NCI-H2107 treated with DMSO at 0.1 percent for 48 hours (cell line): ENCODE data around the gene MICAL2.

Source experiments
- DNase-seq: peaks from one replicate; lab custom pipeline; 2025; ENCODE audit not compliant: unreplicated experiment; lab: John Stamatoyannopoulos, UW

Gene MICAL2

DNA sequence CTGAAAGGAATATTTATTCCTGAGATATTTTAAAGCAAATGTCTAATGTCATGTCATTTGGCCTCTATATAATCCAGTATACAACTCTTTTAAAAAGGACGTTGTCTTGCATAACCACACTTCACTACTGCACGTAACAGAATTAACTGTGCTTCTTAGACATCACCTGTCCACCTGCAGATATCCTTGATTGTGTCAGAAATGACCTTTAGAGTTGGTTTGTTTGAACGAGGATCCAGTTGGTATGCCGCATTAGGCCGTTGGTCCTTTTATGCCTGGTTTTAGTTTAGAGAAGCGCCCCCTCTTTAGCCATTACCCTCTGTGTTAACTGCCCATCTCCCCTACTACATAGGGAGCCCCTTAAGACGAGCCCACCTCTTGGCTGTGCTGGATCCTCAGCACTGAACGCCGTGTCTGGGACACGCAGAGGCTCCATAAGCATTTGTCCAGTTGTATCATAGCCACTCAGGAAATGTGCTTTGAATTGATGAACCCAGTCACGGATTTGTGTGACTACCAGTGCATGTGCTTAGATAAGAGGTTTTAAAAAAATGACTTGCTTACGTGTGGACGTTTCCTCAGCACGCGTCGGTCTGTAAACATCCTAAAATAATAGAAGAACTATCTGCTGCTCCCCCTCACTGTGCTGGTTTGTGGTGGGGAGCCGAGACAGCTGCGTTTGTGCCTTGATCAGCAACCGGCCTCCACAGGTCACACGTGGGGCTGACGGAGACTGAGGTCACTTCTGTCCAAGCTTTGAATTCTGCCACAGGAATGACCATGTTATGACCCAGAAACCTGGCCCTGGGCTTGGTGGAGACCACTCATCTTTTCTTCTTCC, 4.0 kb downstream of the MICAL2 start:
- DNase-seq: no peak

DNA sequence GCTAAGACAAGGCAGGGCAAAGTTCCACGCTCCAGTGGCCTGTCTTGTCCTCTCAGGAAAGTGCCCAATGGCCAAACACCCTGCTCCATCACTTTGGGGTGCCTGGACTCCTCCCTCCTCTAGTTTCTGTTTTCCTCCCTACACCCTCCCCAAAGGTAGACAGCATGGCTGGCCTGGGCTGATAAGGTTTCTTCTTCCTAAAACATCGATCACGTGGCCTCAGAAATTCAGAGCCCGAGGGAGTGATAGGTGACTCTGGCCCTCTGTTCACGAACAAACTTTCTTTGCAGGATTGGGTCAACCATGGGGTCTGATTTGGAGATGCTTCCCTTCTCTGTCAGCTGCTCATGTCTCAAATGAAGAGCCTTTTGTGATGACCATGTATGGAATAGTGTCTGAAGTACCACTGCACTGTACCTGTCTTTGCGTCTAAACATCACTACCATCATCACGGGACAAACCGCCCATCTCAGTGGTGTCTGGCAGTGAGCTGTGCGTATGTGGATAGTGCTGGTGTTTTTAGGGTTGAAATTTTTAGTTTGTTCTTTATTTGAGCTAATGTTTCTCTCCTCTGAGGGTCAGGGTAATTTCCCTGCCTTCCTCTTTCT, 6.1 kb downstream of the MICAL2 start:
- DNase-seq: no peak

DNA sequence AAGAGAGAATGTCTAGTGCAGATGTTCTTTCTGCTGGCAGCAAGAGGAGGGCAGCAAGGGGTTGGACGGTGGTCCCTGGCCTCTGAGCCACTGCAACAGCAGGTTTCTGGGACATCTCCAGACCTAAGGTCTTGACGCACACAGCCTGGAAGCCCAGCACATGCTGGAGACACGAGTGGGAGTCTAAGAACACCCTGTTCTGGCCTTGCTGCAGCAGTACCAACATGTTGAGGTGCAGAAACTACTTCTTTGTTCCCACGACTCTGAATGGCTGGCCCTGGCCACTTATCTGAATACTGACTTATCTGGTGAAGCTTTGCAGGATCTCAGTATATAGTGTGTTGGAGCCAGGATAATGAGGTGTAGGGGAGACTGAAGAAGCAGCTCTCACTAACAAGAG, 6.8 kb downstream of the MICAL2 start:
- no peak for DNase-seq

DNA sequence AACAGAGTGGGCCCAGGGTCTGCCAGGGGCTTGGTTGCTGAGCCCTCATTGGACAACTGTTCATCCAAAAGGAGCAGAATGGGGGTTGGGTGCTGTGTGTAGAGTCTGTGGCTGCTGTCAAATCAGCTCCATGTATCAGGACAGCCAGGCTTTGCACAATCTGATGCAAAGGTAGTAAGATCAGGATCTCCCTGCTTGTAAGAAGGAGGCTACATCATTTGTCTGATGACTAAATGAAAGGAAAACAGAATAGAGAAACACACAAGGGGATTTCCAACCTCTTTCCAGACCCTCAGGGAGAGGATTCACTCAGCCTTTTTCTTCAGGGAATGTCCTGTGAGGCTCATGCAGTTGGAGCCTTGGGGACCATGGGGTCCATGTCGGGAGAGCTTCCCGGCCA, 7.2 kb downstream of the MICAL2 start:
- no peak for DNase-seq

DNA sequence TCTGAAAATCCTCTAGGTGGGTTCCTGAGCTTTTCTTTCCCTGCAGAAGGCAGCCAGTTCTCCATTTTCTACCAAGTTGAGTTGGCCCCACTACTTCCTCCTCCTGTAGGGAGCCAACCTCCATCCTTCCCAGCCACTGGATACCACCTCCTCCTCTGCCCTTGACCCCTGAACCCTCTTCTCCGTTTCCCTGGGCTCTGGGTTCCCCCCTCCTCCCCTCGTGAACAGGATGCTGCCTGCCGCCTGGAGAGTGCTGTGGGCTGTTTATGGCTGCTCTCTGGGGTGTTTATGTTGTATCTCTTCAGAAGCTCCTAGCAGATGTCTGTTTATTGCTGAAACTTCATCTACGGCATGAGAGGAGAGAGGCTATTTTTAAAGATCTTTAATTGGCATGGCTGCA, 8.6 kb downstream of the MICAL2 start:
- DNase-seq: peak; percentile 68

DNA sequence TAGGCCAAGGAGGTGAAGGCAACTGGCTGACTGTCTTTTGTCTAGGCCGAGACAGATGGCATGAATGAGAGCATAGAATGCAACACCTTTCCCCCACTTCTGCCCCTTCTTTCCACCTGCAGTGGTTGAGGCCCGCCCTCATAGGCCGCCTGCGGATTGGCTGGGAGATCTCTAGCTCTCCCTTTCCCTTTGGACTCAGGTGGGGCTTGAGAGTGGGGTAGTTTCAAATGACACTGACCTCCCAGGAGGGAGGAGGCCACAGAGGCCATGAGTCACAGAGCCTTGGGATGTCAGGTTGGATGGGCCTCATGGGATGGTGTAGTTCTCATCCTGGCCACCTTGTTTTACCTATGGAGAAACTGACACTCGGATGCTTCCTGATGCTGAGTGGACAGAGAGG, 9.1 kb downstream of the MICAL2 start:
- peak; percentile 92 for DNase-seq

DNA sequence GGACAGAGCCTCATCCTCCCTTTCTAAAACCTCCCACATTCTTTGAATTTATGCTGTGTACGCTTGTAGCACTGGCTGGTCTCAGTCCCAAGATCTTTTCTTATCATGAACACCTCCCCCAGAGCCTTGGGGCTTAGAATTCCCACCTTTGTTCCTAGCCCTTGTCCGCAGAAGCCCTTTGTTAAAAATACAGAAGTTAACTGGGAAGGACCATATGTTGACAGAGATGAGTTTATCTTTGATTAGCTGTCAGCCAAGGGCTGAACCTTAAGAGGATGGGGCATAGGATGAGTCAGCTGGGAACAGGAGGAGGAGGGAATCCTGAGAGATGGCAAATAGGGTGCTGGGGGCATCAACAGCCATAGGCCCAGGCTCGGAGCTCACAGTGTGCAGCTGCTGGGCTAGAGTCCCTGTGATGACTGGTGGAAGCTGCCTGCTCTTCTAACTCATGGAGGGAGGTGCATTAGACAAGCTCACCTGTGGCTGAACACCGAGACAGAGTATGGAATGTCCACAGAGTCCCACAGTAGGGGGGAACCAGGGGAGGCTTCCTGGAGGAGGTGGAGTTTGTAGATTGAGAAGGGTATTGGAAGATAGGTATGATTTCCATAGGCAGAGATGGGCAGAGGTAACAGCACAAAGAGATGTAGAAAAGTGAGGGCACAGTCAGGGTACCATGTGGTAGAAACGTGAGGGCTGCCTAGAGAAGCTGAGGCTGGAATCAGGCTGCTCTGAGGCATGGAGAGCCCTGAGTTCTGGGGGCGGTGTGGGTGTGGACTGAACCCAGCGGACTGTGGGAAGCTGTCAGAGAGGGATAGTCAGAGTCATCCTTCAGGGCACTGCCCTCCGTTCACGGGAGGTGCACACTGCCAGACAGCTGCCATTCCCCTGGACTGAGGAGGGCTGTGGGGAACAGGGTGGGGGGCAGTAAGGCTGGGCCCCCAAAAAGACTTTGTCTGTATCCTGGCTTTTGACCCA, 9.9 kb downstream of the MICAL2 start:
- DNase-seq: no peak

DNA sequence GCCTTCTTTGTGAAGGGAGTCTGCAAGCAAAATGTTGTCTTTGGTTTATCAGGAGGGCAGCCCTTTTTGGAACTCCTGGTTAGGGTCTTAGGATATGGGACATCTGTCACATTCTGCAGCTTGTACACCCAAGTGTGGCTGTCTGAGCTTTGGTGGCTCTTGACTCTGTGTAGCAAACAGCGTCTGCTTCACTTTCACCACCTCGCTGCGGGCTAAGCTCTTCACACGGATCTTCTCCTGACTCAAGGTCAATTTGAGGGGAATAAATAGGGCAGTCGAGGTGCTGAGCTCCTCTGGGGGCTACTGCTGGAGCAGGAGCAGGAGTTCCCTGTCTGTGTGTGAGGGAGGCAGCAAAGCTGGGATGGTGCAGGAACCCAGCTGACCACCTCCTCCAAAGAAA, 10.6 kb downstream of the MICAL2 start:
- no peak for DNase-seq

DNA sequence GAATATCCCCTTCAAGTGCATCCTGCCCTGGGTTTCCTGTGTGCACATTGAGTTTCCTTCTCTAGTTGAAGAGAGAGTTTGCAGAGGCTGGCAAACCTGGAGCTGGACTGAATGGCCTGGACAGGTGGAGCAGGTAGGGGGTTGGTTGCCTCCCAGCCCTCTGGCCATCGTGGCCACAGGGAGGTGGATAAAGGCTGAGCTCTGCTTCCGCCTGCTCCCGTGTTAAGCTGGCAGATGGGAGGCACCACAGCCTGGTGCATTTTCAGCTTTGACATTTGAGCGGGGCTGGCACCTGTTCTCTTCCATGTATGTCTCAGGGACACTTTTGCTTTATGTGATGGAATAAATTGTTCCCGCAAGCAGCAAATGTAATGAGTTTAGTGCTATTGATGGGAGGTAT, 11.1 kb downstream of the MICAL2 start:
- peak; percentile 79 for DNase-seq

DNA sequence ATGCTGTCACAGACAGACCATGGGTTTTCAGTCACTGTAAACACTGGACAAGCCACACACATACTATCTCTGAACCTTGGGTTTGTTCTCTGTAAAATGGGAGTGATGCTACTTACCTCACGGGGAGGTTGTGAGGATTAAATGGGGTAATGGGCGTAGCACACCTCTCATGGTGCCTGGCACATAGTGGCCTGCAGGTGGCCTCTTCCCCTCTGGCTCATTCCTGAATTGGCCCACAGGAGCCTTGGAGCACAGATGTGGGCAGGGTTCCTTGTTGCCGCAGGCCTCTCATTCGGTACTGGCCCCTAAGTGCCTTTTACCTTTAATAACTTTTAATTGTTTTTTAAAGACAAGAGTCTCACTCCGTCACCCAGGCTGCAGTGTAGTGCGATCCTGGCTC, 11.7 kb downstream of the MICAL2 start:
- no peak for DNase-seq

DNA sequence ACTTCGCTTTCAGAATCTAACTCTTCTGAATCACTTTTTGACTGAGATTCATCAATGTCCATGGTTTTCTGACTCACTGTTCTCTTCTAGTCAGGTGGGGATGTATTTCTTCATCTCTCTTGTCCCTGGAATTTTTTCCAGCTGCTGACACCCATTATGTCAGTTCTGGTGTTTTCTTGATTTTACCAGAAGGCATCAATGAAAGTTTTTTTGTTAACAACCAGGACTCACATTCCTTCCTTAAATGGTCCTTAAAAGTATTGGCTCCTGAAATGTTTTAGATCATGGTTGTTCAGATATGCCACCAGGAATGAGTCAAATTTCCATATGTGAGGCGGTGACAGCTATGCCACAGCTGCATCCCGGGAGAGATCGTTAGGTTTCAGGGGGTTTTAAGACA, 12.9 kb downstream of the MICAL2 start:
- no peak for DNase-seq

DNA sequence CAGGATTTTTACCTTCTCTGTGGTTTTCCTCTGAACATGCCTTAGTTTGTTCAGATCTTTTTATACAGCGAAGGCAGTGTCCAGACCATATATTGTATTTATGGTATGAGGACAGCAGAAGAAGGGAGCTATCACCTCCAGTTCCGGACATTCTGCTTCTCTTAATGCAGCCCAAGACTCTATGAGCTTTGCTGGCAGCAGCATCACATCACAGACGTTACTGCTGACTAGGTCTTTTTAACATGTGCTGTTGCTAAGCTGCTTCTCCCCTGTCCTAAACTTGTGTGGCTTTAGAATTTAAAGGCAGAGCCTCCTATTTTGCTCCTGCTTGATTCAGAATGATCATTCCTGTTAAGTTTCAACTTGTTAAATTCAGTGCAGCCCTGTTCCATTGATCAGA, 13.4 kb downstream of the MICAL2 start:
- DNase-seq: no peak

DNA sequence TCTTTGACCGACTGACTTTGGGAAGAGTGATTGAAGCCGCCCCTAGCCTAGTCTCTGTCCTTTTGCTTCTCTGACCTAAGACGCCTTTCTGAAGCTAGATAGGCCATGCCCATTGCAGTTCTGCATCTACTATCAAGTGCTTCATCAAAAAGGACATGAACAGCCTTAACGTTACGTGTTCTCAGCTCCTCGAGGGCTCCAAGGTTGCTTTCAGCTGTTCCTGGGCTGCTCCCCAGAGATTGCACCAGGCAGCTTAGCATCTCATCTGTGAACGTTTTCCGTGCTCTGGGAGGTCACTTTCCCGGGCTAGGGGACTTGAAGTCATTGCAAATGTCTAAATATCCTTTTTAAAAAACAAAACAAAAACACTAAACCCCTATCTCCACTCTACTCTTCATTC, 13.9 kb downstream of the MICAL2 start:
- no peak for DNase-seq

DNA sequence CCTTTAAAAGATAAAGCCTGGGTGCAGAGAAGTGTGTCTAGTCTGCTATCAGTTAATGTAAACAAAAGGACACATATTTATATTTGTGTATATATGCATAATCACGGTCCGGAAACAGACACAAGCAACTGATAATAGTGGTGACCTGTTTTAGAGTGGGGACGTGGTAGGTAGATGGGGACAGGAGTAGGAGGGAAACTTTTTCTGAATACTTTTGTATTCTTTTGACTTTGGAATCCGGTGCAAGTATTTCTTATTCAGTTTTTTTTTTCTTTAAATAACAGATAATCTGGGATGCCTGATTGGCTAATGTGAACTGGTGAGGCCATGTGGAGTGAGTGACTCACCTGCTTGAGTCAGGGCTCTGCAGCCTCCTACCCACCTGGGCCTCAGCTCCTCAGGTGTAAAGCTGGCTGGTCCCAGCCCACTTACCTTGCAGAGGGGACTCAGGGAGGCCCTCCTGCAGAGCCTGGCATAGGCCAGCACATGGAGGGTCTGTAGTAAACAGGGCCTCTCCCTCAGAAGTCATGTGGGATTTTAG, 15.3 kb downstream of the MICAL2 start:
- DNase-seq: no peak

DNA sequence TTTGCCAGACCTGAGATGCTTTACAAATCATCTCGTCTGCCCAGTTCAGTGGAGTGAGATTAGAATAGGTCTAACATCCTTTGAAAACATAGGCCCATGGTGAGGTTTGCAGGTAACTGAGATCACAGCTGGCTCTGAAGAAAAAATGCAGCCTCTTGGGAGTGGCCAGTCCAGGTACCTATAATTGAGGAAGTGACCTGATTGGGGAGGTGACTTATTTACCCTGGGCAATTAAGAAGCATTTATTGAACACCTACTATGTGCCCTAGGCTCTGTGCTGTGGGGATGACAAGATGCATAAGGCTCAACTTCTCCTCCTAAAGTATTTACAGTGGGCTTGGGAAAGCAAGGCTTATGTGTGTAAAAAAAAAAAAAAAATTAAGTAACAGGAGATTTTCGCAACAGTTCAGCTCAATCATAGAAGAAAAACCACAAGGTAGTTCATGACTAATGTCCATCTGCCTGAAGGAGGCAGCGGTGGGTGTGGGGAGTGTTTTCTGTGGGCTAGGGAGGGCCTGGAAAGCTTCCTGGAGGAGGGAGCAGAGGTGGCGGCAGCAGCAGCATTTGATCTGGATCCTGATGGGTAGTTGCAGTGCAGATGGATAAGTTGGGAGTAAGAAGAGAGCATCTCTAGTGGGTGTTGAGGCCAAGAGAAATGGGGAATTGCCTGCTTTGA, 16.1 kb downstream of the MICAL2 start:
- no peak for DNase-seq

DNA sequence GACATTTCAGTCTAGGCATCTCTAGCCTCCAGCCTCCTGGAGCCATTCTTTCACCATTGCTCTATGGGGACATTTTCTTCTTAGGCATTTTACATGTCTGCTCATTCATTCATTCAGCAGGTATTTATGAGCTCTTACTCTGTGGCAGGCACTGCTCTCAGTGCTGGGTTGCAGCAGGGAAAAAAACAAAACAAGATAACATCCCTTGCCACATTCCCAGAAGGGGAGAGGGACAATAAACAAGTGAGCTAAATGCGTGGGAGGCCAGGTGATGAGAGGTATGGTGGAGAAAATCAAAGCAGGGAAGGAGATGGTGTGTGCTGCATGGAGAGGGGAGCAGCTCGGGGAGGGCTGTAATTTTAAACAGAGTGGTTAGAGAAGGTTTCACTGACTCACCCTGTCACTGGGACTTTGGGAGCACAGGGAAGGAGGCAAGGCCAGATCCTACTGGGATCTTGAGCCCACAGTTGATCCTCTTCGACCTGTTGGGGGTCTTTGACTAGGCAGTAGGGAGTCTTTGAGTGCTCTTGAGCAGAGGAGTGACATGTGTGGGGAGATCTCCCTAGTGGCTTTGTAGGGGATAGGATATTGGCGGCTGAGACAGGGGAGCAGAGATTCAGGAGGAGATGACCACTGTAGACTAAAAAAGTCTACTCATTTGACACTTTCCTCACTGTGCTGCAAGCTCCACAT, 17.0 kb downstream of the MICAL2 start:
- DNase-seq: no peak

DNA sequence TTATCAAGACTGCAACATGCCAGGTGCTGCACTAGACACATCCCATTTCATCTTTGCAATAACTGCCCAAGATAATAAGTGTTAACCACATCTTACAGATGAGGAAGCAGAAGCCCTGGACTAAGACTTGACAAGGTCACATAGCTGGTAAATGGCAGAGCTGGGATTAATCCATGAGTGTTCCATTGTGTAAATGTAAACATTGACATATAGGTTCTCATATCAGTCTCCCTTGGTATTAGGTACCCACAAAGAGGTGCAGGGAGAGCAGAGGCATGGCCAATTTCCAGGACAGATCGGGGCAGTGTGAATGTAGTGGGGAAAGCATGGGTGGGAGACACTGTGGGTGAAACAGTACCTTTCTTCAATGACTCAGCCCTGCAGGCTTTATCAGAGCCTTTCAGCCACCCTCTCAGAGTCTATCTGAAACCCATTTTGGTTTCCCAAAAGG, 17.9 kb downstream of the MICAL2 start:
- no peak for DNase-seq

DNA sequence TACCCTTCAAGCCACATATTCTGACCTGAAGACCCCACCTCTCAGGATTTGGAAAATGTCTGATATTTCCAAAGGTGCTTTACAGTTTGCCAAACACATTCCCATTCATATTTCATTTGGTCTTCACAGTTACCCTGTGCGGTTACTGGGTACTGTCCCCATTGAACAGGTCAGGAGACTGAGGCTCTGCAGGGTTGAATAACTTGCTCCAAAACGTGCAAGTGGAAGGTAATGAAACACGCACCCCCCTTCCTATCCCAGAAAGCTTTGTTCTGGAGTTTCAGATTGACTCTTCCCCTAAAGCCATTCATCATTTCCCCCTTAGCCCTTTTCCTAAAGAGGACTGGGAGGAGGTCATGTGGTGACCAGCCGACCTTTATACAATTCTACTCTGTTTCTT, 18.8 kb downstream of the MICAL2 start:
- no peak for DNase-seq

DNA sequence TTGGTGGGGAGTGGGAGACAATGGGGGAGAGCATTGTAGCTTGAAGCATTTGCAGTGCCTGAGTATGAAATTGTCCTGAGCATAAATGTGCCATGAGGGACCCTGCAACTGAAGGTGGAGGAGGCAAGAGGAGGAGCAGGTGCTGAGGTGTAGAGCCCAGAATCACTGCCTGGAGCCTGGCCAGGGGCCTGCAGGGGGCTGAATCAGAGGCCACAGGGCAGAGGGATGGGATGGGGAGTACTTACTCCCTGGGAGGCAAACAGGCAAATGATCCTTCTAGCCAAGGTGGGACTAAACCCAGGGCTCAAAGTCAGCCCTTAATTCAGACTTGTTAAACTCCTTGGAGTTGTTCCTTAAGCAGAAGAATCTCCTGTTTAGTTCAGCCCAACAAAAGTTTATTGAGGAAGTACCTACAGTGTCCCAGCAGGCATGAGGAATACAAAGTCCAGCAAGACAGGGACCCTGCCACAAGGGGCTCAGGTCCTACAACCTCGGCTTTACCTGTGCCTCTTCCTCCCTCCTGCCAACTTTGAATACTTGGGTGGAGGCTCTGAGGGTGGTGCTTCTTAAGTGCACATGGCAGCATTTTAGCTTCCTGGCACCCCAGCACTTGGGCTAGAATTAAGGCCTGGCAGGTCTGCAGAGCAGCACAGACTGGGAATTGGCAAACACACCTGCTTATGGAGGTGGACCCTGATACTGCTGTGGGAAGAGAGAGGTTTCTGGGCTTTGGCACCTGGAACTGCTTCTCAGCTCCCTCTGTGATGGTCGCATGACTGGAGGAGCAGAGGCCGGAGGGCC, 20.0 kb downstream of the MICAL2 start:
- DNase-seq: no peak
